Activated naive CD4-positive, alpha-beta T cell treated with anti-CD3 and anti-CD28 coated beads, Interleukin-2, amount 50 U/mL, for 24 hours (primary cell): ENCODE data around the gene LHPP.

Experiments
- H3K27ac Mint-ChIP-seq: one replicate; pipeline ENCODE4 v1.8.0; 2021; ENCODE audit warnings: mild to moderate bottlenecking, mixed read lengths
- H3K27me3 Mint-ChIP-seq: one replicate; pipeline ENCODE4 v1.8.0; 2021; ENCODE audit warnings: mixed read lengths
- H3K36me3 Mint-ChIP-seq: one replicate; pipeline ENCODE4 v1.8.0; 2021; ENCODE audit warnings: mixed read lengths
- H3K4me1 Mint-ChIP-seq: one replicate; pipeline ENCODE4 v1.8.0; 2021; ENCODE audit warnings: mixed read lengths
- H3K4me3 Mint-ChIP-seq: one replicate; pipeline ENCODE4 v1.8.0; 2021; ENCODE audit warnings: mild to moderate bottlenecking, mixed read lengths
- H3K9me3 Mint-ChIP-seq: one replicate; pipeline ENCODE4 v1.8.0; 2021; ENCODE audit warnings: mixed read lengths

LHPP gene

DNA sequence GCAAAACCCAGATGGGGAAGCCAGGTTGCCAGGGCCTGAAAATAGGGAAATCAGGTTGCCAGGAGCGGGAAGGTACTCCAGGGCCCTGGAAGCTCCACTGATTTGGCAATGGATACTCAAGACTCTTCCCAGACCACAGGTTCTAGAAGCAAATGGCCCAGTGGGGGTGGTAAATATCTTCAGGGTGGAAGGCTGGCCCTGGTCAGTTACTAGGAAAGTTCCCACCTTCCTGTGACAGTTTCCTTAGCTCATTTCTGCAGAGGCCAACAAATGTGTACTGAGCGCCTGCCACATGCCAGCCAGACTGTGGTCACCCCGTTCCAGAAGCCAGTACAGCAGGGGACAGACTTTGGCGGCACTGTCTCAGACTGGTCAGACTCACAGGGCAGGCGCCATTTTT is 168.9 kb downstream of the LHPP start:
- Mint-ChIP-seq H3K27me3 (no peaks in the 10 kb centered on the region), H3K4me1 (peaks cover 59% of the 10 kb centered on the region), H3K4me3 (no peak overlapping the region), H3K36me3 (peaks cover 3% of the 10 kb centered on the region), H3K27ac (no peak overlapping the region), H3K9me3 (no peaks in the 10 kb centered on the region)

DNA sequence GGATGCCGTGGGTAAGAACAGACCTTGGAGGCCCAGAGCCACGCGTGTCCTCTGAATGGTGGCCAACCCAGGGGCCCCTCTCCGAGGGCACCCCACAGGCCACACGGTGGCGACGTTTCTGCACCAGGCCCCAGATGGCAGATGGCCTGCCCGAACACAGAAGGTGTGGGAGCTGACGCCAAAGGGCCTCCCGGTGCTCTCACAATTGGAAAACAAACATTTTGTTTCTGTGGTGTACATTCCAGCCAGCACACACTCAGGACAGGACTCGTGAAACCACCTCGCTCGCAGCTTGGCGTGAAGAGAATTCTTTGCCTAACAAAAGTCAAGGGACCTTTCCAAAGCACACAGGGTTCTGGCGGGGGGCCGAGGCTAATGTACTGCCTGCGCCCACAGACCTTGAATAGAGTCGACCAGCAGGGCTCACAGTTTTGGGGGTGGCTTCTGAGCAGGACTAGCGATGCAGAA is 170.5 kb downstream of the LHPP start:
- H3K27me3 Mint-ChIP-seq, result no peaks in the 10 kb centered on the region
- no peak overlapping the region for H3K4me3 Mint-ChIP-seq
- peaks cover 3% of the 10 kb centered on the region for H3K36me3 Mint-ChIP-seq
- H3K4me1 Mint-ChIP-seq, result peaks cover 67% of the 10 kb centered on the region
- H3K27ac Mint-ChIP-seq, result no peak overlapping the region
- H3K9me3 Mint-ChIP-seq, result no peaks in the 10 kb centered on the region

DNA sequence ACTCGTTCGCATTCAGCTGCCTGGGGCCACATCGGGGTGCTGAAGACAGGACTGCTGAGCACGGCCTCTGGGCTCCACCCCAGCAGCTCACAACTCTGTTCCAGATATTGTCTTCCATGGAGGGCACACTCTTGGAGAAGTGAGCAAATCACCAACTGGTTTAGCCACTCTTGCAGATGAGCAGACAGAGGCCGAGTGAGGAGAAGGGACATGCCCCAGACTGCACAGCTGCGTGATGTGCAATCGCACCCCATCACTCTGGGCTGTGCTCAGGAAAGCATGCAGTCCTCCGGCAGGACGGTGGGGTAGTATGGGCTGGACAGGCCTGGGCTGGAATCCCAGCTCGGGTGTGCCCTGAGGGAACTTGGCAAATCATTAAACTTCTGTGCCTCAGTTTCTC is 170.9 kb downstream of the LHPP start:
- H3K36me3 Mint-ChIP-seq, result peaks cover 3% of the 10 kb centered on the region
- H3K4me1 Mint-ChIP-seq, result peaks cover 67% of the 10 kb centered on the region
- H3K27me3 Mint-ChIP-seq, result no peaks in the 10 kb centered on the region
- no peak overlapping the region for H3K4me3 Mint-ChIP-seq
- H3K9me3 Mint-ChIP-seq, result no peaks in the 10 kb centered on the region
- H3K27ac Mint-ChIP-seq, result no peak overlapping the region

DNA sequence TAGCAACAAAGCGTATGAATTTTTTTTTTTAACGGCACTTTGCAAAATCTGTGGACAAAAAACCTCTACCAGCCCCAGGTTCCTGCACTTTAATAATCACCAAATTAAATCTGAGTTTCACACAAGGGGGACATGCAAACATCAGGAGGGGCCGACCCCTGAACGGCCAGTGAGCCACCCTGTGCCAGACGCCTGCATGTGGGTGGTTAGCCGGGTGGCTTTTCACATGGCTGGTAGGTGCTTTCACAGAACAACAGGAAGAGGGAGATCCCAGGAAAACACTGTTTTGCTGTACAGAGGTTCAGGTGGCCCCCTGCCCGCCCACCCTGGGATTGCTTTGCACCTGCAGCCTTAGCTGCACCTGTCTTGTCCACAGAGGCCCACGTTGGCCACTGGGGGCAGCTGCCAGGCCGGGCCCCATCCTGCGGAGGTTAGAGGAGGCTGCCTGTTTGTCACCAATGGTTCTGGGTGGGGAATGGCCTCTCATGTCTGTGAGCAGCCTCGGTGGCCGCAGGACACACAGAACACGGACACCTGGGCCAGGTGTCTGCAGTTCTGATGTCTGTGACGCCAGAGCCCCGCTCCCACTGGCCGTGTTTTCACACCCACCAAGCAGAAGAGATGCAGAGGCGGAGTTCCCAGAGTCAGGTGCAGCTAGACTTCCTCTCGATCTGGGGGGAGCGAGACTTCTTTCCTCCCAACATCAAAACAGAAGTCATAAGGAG is 174.8 kb downstream of the LHPP start:
- H3K9me3 Mint-ChIP-seq, result no peaks in the 10 kb centered on the region

DNA sequence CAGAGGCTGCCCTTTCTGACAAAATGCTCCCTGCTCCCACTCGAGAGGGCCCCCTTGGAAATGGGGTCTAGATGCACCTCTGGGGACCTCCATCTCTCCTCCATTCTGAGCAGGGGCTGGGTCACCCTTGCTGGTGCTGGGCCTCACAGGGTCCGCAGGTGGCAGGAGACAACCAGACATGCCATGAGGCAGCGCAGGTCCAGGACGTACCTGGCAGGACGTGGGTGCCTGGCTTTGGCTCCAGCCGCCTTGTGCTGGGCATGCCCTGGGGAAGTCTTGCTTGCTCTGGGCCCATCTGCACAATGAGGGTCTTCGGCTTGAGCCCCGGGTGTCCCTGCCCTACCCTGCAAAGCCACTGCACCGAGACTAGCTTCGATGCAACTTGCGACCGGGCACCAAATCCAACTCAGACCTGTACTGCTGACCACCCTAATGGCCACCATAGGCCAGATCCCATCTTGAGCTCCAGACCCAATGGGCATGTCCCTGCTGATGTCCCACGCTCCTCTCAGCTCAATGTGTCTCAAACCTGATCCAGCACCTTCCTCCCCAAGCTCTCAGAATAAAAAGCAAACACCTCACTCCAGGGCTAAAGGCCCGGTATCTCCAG is 175.6 kb downstream of the LHPP start:
- peaks cover 73% of the 10 kb centered on the region for H3K4me1 Mint-ChIP-seq
- peak overlapping the region; percentile 62 for H3K4me3 Mint-ChIP-seq
- H3K27me3 Mint-ChIP-seq, result no peaks in the 10 kb centered on the region
- H3K27ac Mint-ChIP-seq, result peak overlapping the region; percentile 20
- H3K9me3 Mint-ChIP-seq, result no peaks in the 10 kb centered on the region
- peaks cover 3% of the 10 kb centered on the region for H3K36me3 Mint-ChIP-seq

More for the DNA sequence above, 174.8 kb downstream of the LHPP start:
- no peaks in the 10 kb centered on the region for H3K27me3 Mint-ChIP-seq
- peaks cover 73% of the 10 kb centered on the region for H3K4me1 Mint-ChIP-seq
- peak overlapping the region; percentile 61 for H3K4me3 Mint-ChIP-seq
- H3K27ac Mint-ChIP-seq, result peak overlapping the region; percentile 81
- H3K36me3 Mint-ChIP-seq, result peaks cover 3% of the 10 kb centered on the region

DNA sequence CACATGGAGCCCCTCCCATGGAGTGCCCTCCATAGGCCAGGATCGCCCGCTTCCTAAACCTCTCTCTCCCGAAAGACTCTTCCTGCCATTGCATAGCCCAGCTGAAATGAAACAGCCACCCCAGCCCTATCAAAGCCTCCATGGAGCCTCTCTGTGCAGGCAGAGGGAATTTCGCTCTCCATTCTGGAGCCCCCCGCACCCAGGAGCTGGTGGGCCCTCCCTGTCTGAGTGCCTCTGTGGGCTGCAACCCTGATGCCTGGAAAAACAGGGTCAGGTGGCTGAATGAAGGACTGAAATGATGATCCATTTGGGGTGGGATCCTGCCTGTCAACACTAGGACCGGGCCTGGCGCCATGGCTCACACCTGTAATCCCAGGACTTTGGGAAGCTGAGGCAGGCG is 176.1 kb downstream of the LHPP start:
- peak overlapping the region; percentile 20 for H3K27ac Mint-ChIP-seq
- H3K4me1 Mint-ChIP-seq, result peaks cover 76% of the 10 kb centered on the region
- peaks cover 3% of the 10 kb centered on the region for H3K36me3 Mint-ChIP-seq
- no peaks in the 10 kb centered on the region for H3K27me3 Mint-ChIP-seq
- peak overlapping the region; percentile 62 for H3K4me3 Mint-ChIP-seq
- no peaks in the 10 kb centered on the region for H3K9me3 Mint-ChIP-seq

DNA sequence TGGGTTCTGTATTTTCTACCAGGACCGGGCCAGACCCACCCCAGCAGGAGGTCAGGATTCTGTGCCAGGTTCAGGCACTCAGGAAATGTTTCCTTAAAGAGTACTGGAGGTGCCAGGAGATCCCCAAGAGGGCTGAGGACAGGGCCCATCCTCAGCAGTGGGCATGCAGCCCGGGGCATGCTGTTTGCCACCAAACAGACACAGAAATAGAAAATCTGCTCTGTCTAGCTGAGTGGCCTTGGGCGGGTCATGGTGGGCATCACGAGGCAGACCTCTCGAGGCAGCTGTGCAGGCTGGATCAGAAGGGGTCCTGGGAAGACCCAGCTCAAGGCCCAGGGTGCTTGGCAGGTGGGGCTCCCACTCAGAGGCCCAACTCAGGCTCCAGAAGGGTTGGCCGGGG is 177.6 kb downstream of the LHPP start:
- Mint-ChIP-seq H3K4me3 (no peak overlapping the region), H3K36me3 (no peaks in the 10 kb centered on the region), H3K4me1 (peaks cover 80% of the 10 kb centered on the region), H3K9me3 (no peaks in the 10 kb centered on the region), H3K27ac (no peak overlapping the region), H3K27me3 (no peaks in the 10 kb centered on the region)

DNA sequence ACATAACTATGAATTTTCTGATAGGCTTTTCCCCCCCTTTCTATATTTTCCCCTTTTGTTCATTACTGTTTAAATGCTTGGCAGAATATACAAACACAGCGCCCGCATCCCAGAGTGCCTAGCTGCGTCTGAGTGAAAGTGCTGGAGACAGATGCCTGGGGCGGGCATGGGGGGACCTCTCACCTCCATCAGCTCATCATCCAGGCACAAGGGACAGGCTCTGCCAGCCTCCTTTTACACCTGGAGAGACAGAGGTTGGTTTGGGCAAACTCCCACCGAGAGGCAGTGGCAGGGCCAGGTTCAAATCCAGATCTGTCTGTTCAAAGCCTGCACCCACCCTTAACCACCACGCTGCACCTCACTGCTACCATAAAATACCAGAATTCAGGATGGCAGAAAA is 178.0 kb downstream of the LHPP start:
- Mint-ChIP-seq H3K9me3 (no peaks in the 10 kb centered on the region), H3K36me3 (no peaks in the 10 kb centered on the region), H3K4me1 (peaks cover 82% of the 10 kb centered on the region), H3K27me3 (no peaks in the 10 kb centered on the region), H3K27ac (no peak overlapping the region), H3K4me3 (no peak overlapping the region)

DNA sequence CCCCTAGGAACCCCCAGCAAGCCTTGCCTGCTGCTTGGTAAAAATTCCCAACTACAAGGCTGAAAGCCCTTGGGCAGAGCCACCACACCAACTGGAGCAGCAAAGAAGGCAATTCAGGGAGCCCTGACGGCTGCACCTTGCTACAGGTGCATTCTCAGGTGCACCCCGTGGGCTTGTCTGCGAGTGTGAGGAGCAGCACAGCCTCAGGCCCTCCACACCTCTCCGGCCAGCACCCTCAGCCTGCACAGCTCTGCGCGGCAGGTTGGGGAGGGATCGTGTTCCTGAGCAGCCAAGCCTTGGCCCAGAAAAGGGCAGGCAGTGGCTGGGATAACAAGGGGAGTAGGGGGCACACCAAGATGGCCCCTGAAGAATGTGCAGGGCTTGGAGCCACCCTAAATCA is 178.4 kb downstream of the LHPP start:
- H3K36me3 Mint-ChIP-seq, result no peaks in the 10 kb centered on the region
- H3K9me3 Mint-ChIP-seq, result no peaks in the 10 kb centered on the region
- H3K4me1 Mint-ChIP-seq, result peaks cover 83% of the 10 kb centered on the region
- H3K27me3 Mint-ChIP-seq, result no peaks in the 10 kb centered on the region
- H3K4me3 Mint-ChIP-seq, result no peak overlapping the region
- no peak overlapping the region for H3K27ac Mint-ChIP-seq

DNA sequence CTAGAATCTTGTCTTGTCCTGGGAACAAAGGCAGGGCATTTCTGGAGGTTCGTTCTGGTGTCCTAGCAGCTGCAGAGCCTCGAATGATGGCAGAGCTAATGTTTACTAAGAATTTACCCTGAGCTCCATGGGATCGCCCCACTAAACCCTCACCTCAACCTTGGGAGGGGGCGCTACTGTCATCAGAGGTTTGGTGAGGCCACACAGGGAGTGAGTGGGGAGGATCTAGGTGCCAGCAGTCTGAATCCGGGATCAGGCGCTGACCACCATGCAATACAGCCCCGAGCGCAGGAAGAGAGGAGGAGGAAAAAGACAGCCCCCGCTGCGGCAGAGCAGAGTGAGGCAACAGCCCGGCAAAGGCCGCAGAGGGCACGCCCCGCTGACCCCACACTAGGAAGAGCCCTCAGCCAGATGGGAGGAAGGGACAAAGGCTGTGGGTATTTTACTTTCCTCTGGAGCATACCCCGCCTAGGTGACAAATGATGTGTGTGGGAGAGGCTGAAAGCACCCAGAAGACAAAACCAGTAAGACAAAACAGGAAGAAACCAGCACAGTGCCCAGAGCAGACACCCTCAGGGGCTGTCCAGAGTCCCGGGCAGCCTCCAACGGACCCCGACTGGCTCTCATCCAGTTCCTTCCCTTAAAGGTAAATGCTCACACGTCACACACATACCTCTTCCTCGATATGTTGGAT is 179.1 kb downstream of the LHPP start:
- Mint-ChIP-seq H3K4me3 (peak overlapping the region; percentile 67), H3K4me1 (peaks cover 85% of the 10 kb centered on the region), H3K27ac (peak overlapping the region; percentile 89), H3K36me3 (no peaks in the 10 kb centered on the region), H3K9me3 (no peaks in the 10 kb centered on the region), H3K27me3 (no peaks in the 10 kb centered on the region)

DNA sequence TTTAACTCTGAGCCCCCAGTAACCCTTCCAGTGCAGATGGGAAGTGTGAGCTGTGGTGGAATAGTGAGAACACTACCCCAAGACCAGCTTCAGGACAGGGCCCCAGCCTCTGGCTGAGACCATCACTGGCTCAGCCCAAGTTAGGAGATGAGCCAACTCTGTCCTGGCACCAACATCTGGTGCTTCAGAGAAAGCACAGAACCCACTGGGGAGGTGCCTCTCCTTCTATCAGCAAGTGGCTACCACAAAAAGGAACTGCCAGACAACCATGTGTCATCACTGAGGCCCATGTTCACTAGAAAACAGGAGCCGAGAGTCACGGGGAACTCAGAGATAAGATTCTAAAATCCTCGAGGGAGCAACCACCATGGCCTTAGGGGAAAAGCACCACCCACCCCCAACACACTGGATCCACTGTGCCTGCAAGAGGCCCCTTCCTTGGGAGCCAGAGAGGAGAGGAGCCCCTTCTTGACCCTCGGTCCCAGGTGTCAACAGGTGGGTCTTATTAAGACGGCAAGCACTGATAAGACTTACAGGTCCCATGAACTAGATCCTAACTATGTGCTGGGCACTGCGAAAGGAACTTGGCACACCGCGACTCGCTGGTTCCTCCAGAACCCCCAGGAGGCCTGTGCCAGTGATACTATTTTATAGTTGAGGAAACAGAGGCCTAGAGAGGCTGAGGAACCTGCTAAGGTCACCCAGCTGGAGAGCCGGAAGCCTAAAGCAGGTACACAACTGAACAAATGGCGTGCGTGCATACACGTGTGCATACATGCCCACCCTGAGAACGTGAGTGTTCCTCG is 179.9 kb downstream of the LHPP start:
- Mint-ChIP-seq H3K4me3 (peak overlapping the region; percentile 63), H3K27ac (peak overlapping the region; percentile 57), H3K4me1 (peaks cover 85% of the 10 kb centered on the region), H3K27me3 (no peaks in the 10 kb centered on the region), H3K36me3 (no peaks in the 10 kb centered on the region), H3K9me3 (no peaks in the 10 kb centered on the region)

DNA sequence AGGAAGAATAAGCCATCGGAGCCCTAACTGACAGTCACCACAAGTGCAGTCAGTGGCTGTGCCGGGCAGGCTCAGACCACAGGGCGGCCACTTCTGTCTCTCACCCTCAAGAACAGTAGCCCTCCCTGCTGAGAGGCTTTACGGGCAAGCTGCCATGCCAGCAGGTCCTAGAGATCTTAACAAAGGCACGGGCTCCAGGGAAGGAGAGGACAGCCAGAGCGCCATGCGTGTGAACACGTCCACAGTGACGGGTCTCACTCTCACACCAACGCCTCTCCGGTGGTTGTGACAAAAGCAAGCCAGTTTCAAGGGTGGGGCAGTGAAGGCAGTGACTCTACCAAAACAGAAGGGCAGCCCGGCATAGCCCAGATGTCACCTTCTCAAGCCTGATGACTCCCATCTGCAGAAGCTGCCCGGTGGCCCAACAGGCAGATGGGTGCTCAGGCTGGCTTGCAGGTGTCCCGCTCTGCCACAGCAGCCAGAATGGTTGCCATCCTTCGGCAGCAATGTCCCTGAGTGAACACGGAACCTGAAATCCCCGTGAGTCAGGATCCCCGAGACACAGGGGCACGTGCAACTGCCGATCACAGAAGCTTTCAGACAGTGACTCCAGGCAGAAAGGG is 180.6 kb downstream of the LHPP start:
- H3K27ac Mint-ChIP-seq, result peak overlapping the region; percentile 55
- peaks cover 85% of the 10 kb centered on the region for H3K4me1 Mint-ChIP-seq
- H3K27me3 Mint-ChIP-seq, result no peaks in the 10 kb centered on the region
- no peaks in the 10 kb centered on the region for H3K36me3 Mint-ChIP-seq
- H3K9me3 Mint-ChIP-seq, result no peaks in the 10 kb centered on the region
- H3K4me3 Mint-ChIP-seq, result peak overlapping the region; percentile 19

DNA sequence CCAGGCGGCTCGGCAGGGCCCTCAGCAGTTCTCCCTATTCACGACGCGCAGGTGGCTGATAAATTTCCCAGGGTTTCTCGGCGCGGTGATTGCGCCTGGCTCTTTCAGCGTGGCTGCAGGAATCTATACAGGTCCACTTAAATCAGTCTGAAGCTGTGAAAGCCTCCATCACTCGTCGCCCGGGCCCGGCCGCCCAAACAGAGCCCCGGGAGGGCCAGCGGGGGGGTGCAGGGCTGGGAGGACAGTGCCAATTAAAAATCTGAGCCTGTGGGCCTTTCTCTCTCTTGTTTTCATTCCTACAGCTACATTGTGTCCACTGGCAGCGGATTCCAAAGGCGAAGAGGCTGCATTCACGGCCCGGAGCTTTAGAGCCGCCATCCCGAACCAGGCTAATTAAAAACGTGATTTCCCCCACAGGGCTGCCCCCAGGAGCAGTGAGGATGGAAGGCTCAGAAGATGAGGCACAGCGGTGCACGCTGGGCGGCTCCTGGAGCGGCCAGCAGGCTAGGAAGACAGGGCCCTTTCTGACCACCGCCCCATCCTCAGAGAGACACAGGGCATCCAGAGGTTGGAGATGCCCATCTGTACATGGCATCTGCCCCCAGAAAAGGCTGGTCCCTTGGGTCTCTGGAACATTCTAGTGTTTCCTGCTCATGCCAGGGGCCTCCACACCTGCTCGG is 181.8 kb downstream of the LHPP start:
- no peaks in the 10 kb centered on the region for H3K27me3 Mint-ChIP-seq
- H3K4me1 Mint-ChIP-seq, result peaks cover 86% of the 10 kb centered on the region
- no peaks in the 10 kb centered on the region for H3K9me3 Mint-ChIP-seq
- H3K27ac Mint-ChIP-seq, result no peak overlapping the region
- no peaks in the 10 kb centered on the region for H3K36me3 Mint-ChIP-seq
- H3K4me3 Mint-ChIP-seq, result no peak overlapping the region

DNA sequence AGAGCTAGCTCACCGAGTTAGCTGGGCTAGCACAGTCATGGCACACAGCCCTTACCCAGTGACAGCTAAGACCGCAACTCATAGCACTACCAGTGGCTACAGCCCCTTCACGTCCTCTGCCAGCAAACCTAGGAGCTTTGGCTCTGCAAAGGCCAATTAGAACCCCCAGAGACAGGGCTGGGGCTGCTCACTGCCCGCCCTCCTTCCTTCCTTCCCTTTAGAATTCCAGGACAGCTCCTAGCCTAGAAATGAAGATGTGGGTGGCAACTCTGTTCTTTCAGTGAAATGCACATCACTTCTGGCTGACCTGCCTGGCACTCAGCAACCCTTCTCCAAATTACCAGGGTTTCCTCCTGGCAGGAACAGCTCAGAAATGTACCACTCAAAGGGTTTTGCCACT is 182.6 kb downstream of the LHPP start:
- no peaks in the 10 kb centered on the region for H3K36me3 Mint-ChIP-seq
- peak overlapping the region; percentile 76 for H3K27ac Mint-ChIP-seq
- H3K4me3 Mint-ChIP-seq, result no peak overlapping the region
- peaks cover 93% of the 10 kb centered on the region for H3K4me1 Mint-ChIP-seq
- no peaks in the 10 kb centered on the region for H3K27me3 Mint-ChIP-seq
- no peaks in the 10 kb centered on the region for H3K9me3 Mint-ChIP-seq
